Lung (tissue), 12 donors: ENCODE data around the gene ELAPOR1. TPM values are rescaled to one million over a fixed set of nuclear protein-coding genes. Genes with fewer than 3 reads are reported as not detected.

ENCODE experiments used
- ATAC-seq: fragments of 200-7000 bp; cut with Tn5 transposase; one replicate; pipeline ENCODE4 v1.9.1; 2020; ENCODE audit warnings: moderate number of reproducible peaks; ENCODE audit not compliant: insufficient read depth, low FRiP score
- DNase-seq, 3 donors: peaks; one replicate each; pipeline ENCODE4 v3.0.0-alpha.2; 2013 to 2017
- H3K27ac ChIP-seq, 2 donors: one replicate each; pipeline ENCODE4 v1.5.1; 2013; ENCODE audit warnings: mild to moderate bottlenecking in 2 of 2, moderate library complexity in 2 of 2, control low read depth in 1 of 2, inconsistent platforms in 1 of 2, low read depth in 1 of 2, low read length in 1 of 2
- H3K27me3 ChIP-seq, 3 donors: one replicate each; pipeline ENCODE4 v1.5.1; 2013; ENCODE audit warnings: low read length in 2 of 3; ENCODE audit not compliant: control insufficient read depth in 3 of 3, insufficient read depth in 3 of 3
- H3K36me3 ChIP-seq, 4 donors: one replicate each; pipeline ENCODE4 v1.5.1; 2013; ENCODE audit warnings: low read length in 4 of 4, mild to moderate bottlenecking in 1 of 4, moderate library complexity in 1 of 4; ENCODE audit not compliant: control insufficient read depth in 4 of 4, insufficient read depth in 4 of 4
- H3K4me1 ChIP-seq, 5 donors: one replicate each; pipeline ENCODE4 v1.5.1; 2013; ENCODE audit warnings: low read length in 5 of 5, mild to moderate bottlenecking in 2 of 5, moderate library complexity in 1 of 5; ENCODE audit not compliant: control insufficient read depth in 5 of 5, insufficient read depth in 5 of 5
- H3K4me3 ChIP-seq: one replicate; pipeline ENCODE4 v1.5.1; 2013; ENCODE audit warnings: mild to moderate bottlenecking, control low read depth, moderate library complexity
- H3K9ac ChIP-seq, 2 donors: one replicate each; pipeline ENCODE4 v1.5.1; 2013; ENCODE audit warnings: low read length in 2 of 2, control low read depth in 1 of 2; ENCODE audit not compliant: insufficient read depth in 1 of 2
- H3K9me3 ChIP-seq, 4 donors: one replicate each; pipeline ENCODE4 v1.5.1; 2013; ENCODE audit warnings: low read length in 3 of 4, mild to moderate bottlenecking in 1 of 4, moderate library complexity in 1 of 4; ENCODE audit not compliant: control insufficient read depth in 4 of 4, insufficient read depth in 3 of 4
- WGBS, 2 donors: extraction: QIAGEN DNeasy Blood & Tissue Kit; methylation state at CpG; one replicate each; pipeline ENCODE4 v1.1.7; 2013; 5-methylcytosine and 5-hydroxymethylcytosine counted together
- polyA plus RNA-seq, 2 donors: library from polyadenylated mRNA; stranded (reverse); fragments of 200-250 nt; gene quantifications; one replicate each; pipeline ENCODE4 v1.2.1, GENCODE V29; 2013
- total RNA-seq, 2 donors: library from RNA; depleted of rRNA in 1 of 2; stranded (reverse); fragments of >200 nt in 1 of 2; gene quantifications; one replicate each; pipeline ENCODE4 v1.2.1, GENCODE V29; 2014 to 2021
- TF ChIP-seq, protein P1 (sequence below): IDR thresholded peaks from 2 replicates; pipeline ENCODE4 v1.5.1; 2012; ENCODE audit warnings: mild to moderate bottlenecking; ENCODE audit errors: control extremely low read depth, extremely low read depth
- donor health status: control.
- donor health status: control.
- donor health status: Bipolar disorder and iron deficiency.
- donor health status: healthy.
- donor health status: DM: yes; HTN: yes; CAD: no.

Gene ELAPOR1
- total and polyA plus RNA-seq, 4 donors = 3.3 to 25.0 (median 8.0) TPM

DNA sequence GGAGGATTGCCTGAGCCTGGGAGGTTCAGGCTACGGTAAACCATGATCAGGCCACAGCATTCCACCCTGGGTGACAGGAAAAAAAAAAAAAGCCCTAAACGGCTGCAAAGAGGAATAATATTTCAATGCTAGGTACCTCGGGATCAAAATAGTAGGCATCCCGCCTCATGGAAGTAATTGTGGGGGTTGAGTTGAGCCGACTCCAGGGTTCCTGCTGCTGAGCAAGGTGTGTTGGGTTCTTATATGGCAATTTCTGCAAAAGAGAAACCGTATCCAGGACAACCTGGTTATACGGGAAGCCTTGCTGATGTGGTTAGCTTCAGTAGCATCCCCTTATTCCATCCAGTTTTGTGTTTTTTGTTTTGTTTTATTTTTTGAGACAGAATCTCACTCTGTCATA lies 6.1 kb upstream of the ELAPOR1 start:
- 85% methylated on average over 7 of the region's 7 CpGs for WGBS, 2 donors
- Histone ChIP-seq H3K4me3 (no peak overlapping the region), H3K36me3 (no peaks in the 10 kb centered on the region), H3K9me3 (no peaks in the 10 kb centered on the region), H3K27me3 (peaks cover 0 to 11% (median 8%) of the 10 kb centered on the region in 3 donors), H3K27ac (no peak overlapping the region), H3K9ac (no peak overlapping the region), H3K4me1 (peaks cover 0 to 7% (median 2%) of the 10 kb centered on the region in 5 donors)
- DNase-seq = no peak
- no peak for ATAC-seq
- TF ChIP-seq, protein P1, sequence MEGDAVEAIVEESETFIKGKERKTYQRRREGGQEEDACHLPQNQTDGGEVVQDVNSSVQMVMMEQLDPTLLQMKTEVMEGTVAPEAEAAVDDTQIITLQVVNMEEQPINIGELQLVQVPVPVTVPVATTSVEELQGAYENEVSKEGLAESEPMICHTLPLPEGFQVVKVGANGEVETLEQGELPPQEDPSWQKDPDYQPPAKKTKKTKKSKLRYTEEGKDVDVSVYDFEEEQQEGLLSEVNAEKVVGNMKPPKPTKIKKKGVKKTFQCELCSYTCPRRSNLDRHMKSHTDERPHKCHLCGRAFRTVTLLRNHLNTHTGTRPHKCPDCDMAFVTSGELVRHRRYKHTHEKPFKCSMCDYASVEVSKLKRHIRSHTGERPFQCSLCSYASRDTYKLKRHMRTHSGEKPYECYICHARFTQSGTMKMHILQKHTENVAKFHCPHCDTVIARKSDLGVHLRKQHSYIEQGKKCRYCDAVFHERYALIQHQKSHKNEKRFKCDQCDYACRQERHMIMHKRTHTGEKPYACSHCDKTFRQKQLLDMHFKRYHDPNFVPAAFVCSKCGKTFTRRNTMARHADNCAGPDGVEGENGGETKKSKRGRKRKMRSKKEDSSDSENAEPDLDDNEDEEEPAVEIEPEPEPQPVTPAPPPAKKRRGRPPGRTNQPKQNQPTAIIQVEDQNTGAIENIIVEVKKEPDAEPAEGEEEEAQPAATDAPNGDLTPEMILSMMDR = no peak

DNA sequence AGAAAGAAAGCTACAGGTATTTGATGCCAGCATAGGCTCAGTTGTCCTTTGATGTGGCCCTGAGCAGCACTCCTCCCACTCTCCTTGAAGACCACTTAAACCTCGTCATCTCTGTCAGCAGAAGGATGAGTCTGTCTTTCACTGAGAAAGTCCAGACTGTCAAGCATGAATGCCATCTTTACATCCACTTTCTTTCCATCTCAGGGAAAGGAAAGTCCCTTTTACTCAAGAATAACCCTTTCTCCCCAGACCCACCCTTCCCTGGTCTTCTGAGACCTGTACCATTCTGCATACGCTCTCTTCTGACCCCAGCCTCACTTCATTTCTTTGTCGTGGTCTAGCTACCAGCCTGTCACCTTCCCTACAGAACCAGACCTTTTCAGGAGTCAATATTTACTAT lies 4.0 kb upstream of the ELAPOR1 start:
- DNase-seq = no peak
- Histone ChIP-seq H3K4me1 (peaks cover 0 to 21% (median 2%) of the 10 kb centered on the region in 5 donors), H3K9me3 (no peaks in the 10 kb centered on the region), H3K27me3 (peaks cover 0 to 31% (median 22%) of the 10 kb centered on the region in 3 donors), H3K27ac (no peak overlapping the region), H3K36me3 (no peaks in the 10 kb centered on the region), H3K9ac (no peak overlapping the region), H3K4me3 (no peak overlapping the region)
- 61 to 82% methylated on average over 3 of the region's 3 CpGs for WGBS, 2 donors
- ATAC-seq = no peak
- TF ChIP-seq, protein P1 = no peak

DNA sequence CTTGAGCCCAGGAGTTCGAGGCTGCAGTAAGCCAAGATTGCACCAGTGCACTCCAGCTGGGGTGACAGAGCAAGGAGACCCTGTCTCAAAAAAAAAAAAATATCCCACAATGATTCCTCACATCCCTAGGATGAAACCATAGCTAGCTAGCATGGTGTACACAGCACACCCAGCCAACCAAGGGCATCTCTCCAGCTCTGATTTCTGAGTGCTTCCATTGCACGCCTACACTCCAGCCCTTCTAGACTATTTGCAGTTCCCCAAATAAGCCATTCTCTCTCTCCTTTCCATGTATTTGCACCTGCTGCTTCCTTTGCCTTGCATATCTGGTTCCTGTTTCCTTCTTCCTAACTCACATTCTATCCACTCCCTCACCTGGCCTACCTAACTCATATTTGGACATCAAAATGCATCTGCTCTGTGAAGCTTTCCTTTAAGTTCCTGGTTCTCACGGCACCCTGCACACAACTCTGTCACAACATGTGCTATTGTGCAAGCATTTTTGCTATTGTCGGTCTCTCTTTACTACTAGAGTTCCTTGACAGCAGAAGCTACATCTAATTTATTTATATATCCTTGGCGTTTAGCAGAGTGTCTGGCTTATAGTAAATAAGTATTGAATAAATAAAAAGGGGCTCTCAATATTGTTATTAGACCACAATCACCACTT lies 2.4 kb upstream of the ELAPOR1 start:
- WGBS, 2 donors = 55 to 62% methylated on average over 5 of the region's 5 CpGs
- Histone ChIP-seq H3K27ac (no peak overlapping the region), H3K4me3 (no peak overlapping the region), H3K4me1 (peaks cover 0 to 21% (median 2%) of the 10 kb centered on the region in 5 donors), H3K9ac (no peak overlapping the region), H3K36me3 (no peaks in the 10 kb centered on the region), H3K9me3 (no peaks in the 10 kb centered on the region), H3K27me3 (peaks cover 0 to 34% (median 28%) of the 10 kb centered on the region in 3 donors)
- DNase-seq = no peak
- TF ChIP-seq, protein P1 = no peak
- no peak for ATAC-seq
